ENCODE data around the gene STT3A. TPM values are rescaled to one million over a fixed set of nuclear protein-coding genes. Genes with fewer than 3 reads are reported as not detected.

STT3A gene
- total and polyA plus RNA-seq, 10 of the 15 experiments (the other 5 are each of a cell fraction or from before 2014, with no cell fraction given): 74.4 to 202 (median 118) TPM

- Histone ChIP-seq H3K4me2 (ENCODE audit: control insufficient read depth, insufficient read depth) (no peak overlapping the region), H3K36me3 (ENCODE audit: control insufficient read depth in 2 of 2, insufficient read depth in 2 of 2, low read length in 1 of 2) (no peaks in the 10 kb centered on the region), H3K4me3 (no peak overlapping the region), H3K4me1 (ENCODE audit: control insufficient read depth, insufficient read depth, low read length) (no peaks in the 10 kb centered on the region), H3K79me2 (ENCODE audit: control insufficient read depth, insufficient read depth, low read length) (no peaks in the 10 kb centered on the region), H3K9ac (ENCODE audit: control insufficient read depth, insufficient read depth, low read length) (no peak overlapping the region), H3K27ac (ENCODE audit: control insufficient read depth, insufficient read depth) (no peak overlapping the region), H3K27me3 (replicated peaks in 1 of 2; ENCODE audit: control insufficient read depth in 2 of 2, insufficient read depth in 2 of 2, low read length in 1 of 2) (no peaks in the 10 kb centered on the region), H2AFZ (ENCODE audit: control insufficient read depth, low read depth, low read length) (no peak overlapping the region), H3K9me3 (replicated peaks; ENCODE audit: control insufficient read depth, insufficient read depth, low read length) (no peaks in the 10 kb centered on the region; the same call in 2 of the 3 replicates), H4K20me1 (ENCODE audit: control insufficient read depth, insufficient read depth) (no peaks in the 10 kb centered on the region)
- BruUV-seq (replicated peaks): no TSS peak
- RAD21 ChIA-PET (ENCODE audit: unreplicated experiment): no interaction called here
- DNase-seq (ENCODE audit: low read depth, low spot score): no peak
- WGBS (ENCODE audit: insufficient coverage, insufficient replicate concordance, low lambda C conversion rate, missing lambda C conversion rate): 0% methylated on average over 1 of the region's 1 CpG
- SMC1A ChIA-PET (ENCODE audit: uncharacterized antibody, unreplicated experiment): no interaction called here
- CTCF ChIA-PET: no interaction called here
- no peak for ATAC-seq
- FAIRE-seq: no peak
- POLR2A ChIA-PET: no interaction called here
- TF ChIP-seq IRF4 (IDR thresholded peaks at IDR 0.05; ENCODE audit: low read depth, low read length) (no peak), RFX5 (IDR thresholded peaks at IDR 0.05; ENCODE audit: low read depth, low read length) (no peak), SMARCA5 (IDR thresholded peaks at IDR 0.05) (no peak), BCL11A (IDR thresholded peaks at IDR 0.05; ENCODE audit: low read depth, low read length) (no peak), PAX5 (IDR thresholded peaks at IDR 0.05; ENCODE audit: borderline replicate concordance, low read depth, low read length) (no peak), HDAC6 (IDR thresholded peaks at IDR 0.05; ENCODE audit: unreplicated experiment) (no peak), SREBF1 (IDR thresholded peaks at IDR 0.05; ENCODE audit: low read length) (no peak), FOXM1 (IDR thresholded peaks at IDR 0.05; ENCODE audit: low read depth, low read length) (no peak), NFIC (IDR thresholded peaks at IDR 0.05; ENCODE audit: low read depth, low read length) (no peak), SUZ12 (IDR thresholded peaks at IDR 0.05; ENCODE audit: unreplicated experiment) (no peak), CBX3 (IDR thresholded peaks at IDR 0.05; ENCODE audit: borderline replicate concordance, low read depth) (no peak), BHLHE40 (IDR thresholded peaks at IDR 0.05; ENCODE audit: borderline replicate concordance in 1 of 2, low read depth in 2 of 2, low read length in 1 of 2) (no peak), ZZZ3 (IDR thresholded peaks at IDR 0.05; ENCODE audit: control insufficient read depth, insufficient read length, low read depth) (no peak), SMC3 (IDR thresholded peaks at IDR 0.05; ENCODE audit: borderline replicate concordance, low read length) (no peak), MYB (IDR thresholded peaks at IDR 0.05; ENCODE audit: borderline replicate concordance, low read depth, low read length) (no peak)
- TF ChIP-seq, protein P1, sequence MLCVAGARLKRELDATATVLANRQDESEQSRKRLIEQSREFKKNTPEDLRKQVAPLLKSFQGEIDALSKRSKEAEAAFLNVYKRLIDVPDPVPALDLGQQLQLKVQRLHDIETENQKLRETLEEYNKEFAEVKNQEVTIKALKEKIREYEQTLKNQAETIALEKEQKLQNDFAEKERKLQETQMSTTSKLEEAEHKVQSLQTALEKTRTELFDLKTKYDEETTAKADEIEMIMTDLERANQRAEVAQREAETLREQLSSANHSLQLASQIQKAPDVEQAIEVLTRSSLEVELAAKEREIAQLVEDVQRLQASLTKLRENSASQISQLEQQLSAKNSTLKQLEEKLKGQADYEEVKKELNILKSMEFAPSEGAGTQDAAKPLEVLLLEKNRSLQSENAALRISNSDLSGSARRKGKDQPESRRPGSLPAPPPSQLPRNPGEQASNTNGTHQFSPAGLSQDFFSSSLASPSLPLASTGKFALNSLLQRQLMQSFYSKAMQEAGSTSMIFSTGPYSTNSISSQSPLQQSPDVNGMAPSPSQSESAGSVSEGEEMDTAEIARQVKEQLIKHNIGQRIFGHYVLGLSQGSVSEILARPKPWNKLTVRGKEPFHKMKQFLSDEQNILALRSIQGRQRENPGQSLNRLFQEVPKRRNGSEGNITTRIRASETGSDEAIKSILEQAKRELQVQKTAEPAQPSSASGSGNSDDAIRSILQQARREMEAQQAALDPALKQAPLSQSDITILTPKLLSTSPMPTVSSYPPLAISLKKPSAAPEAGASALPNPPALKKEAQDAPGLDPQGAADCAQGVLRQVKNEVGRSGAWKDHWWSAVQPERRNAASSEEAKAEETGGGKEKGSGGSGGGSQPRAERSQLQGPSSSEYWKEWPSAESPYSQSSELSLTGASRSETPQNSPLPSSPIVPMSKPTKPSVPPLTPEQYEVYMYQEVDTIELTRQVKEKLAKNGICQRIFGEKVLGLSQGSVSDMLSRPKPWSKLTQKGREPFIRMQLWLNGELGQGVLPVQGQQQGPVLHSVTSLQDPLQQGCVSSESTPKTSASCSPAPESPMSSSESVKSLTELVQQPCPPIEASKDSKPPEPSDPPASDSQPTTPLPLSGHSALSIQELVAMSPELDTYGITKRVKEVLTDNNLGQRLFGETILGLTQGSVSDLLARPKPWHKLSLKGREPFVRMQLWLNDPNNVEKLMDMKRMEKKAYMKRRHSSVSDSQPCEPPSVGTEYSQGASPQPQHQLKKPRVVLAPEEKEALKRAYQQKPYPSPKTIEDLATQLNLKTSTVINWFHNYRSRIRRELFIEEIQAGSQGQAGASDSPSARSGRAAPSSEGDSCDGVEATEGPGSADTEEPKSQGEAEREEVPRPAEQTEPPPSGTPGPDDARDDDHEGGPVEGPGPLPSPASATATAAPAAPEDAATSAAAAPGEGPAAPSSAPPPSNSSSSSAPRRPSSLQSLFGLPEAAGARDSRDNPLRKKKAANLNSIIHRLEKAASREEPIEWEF (IDR thresholded peaks at IDR 0.05; ENCODE audit: insufficient replicate concordance, low read depth, low read length): no peak
- TF ChIP-seq, protein P2, sequence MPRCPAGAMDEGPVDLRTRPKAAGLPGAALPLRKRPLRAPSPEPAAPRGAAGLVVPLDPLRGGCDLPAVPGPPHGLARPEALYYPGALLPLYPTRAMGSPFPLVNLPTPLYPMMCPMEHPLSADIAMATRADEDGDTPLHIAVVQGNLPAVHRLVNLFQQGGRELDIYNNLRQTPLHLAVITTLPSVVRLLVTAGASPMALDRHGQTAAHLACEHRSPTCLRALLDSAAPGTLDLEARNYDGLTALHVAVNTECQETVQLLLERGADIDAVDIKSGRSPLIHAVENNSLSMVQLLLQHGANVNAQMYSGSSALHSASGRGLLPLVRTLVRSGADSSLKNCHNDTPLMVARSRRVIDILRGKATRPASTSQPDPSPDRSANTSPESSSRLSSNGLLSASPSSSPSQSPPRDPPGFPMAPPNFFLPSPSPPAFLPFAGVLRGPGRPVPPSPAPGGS (IDR thresholded peaks at IDR 0.05; ENCODE audit: borderline replicate concordance, insufficient read depth, low read depth, low read length, poor library complexity, severe bottlenecking): no peak
- TF ChIP-seq, protein P3, sequence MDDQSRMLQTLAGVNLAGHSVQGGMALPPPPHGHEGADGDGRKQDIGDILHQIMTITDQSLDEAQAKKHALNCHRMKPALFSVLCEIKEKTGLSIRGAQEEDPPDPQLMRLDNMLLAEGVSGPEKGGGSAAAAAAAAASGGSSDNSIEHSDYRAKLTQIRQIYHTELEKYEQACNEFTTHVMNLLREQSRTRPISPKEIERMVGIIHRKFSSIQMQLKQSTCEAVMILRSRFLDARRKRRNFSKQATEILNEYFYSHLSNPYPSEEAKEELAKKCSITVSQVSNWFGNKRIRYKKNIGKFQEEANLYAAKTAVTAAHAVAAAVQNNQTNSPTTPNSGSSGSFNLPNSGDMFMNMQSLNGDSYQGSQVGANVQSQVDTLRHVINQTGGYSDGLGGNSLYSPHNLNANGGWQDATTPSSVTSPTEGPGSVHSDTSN (IDR thresholded peaks at IDR 0.05; ENCODE audit: insufficient replicate concordance, low read depth, low read length): no peak
- intact Hi-C loops (cut with micrococcal nuclease; ENCODE audit: unreplicated experiment) (no loop called here), in situ Hi-C loops (cut with MboI) (no loop called here)
These were observed 30.7 kb upstream of the STT3A start for GRCh38 chr11:125561924-125562323.

Measured in GM12878 (cell line).